K562 (cell line): Measurements from ENCODE around the gene GLDN. TPM values are rescaled to one million over a fixed set of nuclear protein-coding genes. Genes with fewer than 3 reads are reported as not detected.

Source experiments
- ATAC-seq: fragments of 200-7000 bp; cut with Tn5 transposase; 3 replicates; pipeline ENCODE4 v1.9.1; 2020; ENCODE audit warnings: moderate library complexity
- BruUV-seq: library from RNA; stranded (reverse); fragments of 400-500 nt; replicated peaks from 2 replicates; lab custom pipeline; 2021; lab: Mats Ljungman, UMichigan
- CTCF ChIA-PET: fragments of 300-600 bp; formaldehyde crosslinking; extraction: SDS; loops from one replicate; lab custom pipeline; 2021; ENCODE audit warnings: low intra/inter-chr PET ratio; lab: Yijun Ruan, JAX
- POLR2A ChIA-PET: fragments of 300-600, 350-650 bp; sonication (Branson Sonifier 250); formaldehyde crosslinking; extraction: SDS; loops from one replicate; lab custom pipeline; 2021; ENCODE audit warnings: antibody characterized with exemption, inconsistent platforms; lab: Yijun Ruan, JAX
- DNase-seq, 4 experiments: peaks; one replicate each; pipeline versions ENCODE4 v3.0.0 to v3.0.0-alpha.2; 2011 to 2018; ENCODE audit warnings: low spot score in 3 of 4, mixed read lengths in 3 of 4; ENCODE audit errors: extremely low read depth in 1 of 4
- FAIRE-seq: peaks from 2 replicates; lab custom pipeline; 2011; peaks lifted over from hg19 to GRCh38; lab: Jason Lieb, UNC
- H2AFZ ChIP-seq: 2 replicates; pipeline ENCODE4 v1.6.0; 2011; ENCODE audit warnings: low read depth, low read length, control low read depth, inconsistent platforms
- H3K27ac ChIP-seq: fragments of 200-600 bp; 3 replicates; pipeline ENCODE4 v1.8.0; 2011; ENCODE audit warnings: low read depth, mild to moderate bottlenecking, control low read depth, inconsistent platforms, low read length, moderate library complexity, mixed read lengths; ENCODE audit errors: extremely low read depth
- H3K27me3 ChIP-seq, 2 experiments: fragments of 300-600 bp in 1 of 2; 2 replicates in 1 of 2; 3 replicates in 1 of 2; pipeline versions ENCODE4 v1.6.0 to v1.8.0; 2011; ENCODE audit warnings: inconsistent platforms in 2 of 2, low read length in 2 of 2, mild to moderate bottlenecking in 1 of 2, mixed read lengths in 1 of 2, moderate library complexity in 1 of 2; ENCODE audit not compliant: control insufficient read depth in 2 of 2, insufficient read depth in 2 of 2
- H3K36me3 ChIP-seq: fragments of 300-600 bp; 3 replicates; pipeline ENCODE4 v1.8.0; 2011; ENCODE audit warnings: mild to moderate bottlenecking, low read length, inconsistent platforms; ENCODE audit not compliant: control insufficient read depth, insufficient read depth
- H3K4me1 ChIP-seq, 2 experiments: fragments of 200-600 bp in 1 of 2; replicated peaks in 1 of 2; 2 replicates in 1 of 2; 3 replicates in 1 of 2; pipeline versions ENCODE4 v1.5.1 to v1.8.0; 2011; ENCODE audit warnings: inconsistent platforms in 2 of 2, low read length in 2 of 2, mild to moderate bottlenecking in 1 of 2, mixed read lengths in 1 of 2, moderate library complexity in 1 of 2; ENCODE audit not compliant: control insufficient read depth in 2 of 2, insufficient read depth in 2 of 2
- H3K4me2 ChIP-seq: 2 replicates; pipeline ENCODE4 v1.6.1; 2011; ENCODE audit warnings: low read length, control low read depth, inconsistent platforms, mixed read lengths; ENCODE audit not compliant: insufficient read depth
- H3K4me3 ChIP-seq: fragments of 200-600 bp; sonication (generic), shearing (Covaris generic); 2 replicates; pipeline ENCODE4 v1.5.1; 2016; ENCODE audit warnings: control low read depth, inconsistent platforms
- H3K79me2 ChIP-seq: fragments of 200-600 bp; 3 replicates; pipeline ENCODE4 v1.8.0; 2011; ENCODE audit warnings: low read length, inconsistent platforms; ENCODE audit not compliant: control insufficient read depth, insufficient read depth
- H3K9ac ChIP-seq, 2 experiments: 2 replicates each; pipeline versions ENCODE4 v1.6.0 to v1.6.1; 2011; ENCODE audit warnings: low read depth in 2 of 2, low read length in 2 of 2, control low read depth in 1 of 2, inconsistent platforms in 1 of 2, mild to moderate bottlenecking in 1 of 2, mixed read lengths in 1 of 2; ENCODE audit not compliant: insufficient read depth in 1 of 2
- H3K9me1 ChIP-seq: one replicate; pipeline ENCODE4 v1.6.0; 2011; ENCODE audit warnings: inconsistent platforms, mild to moderate bottlenecking, low read length, moderate library complexity; ENCODE audit not compliant: control insufficient read depth, insufficient read depth
- H3K9me3 ChIP-seq: replicated peaks from 2 replicates; pipeline ENCODE4 v1.5.1; 2011; ENCODE audit warnings: low read depth, low read length, inconsistent platforms; ENCODE audit not compliant: control insufficient read depth, insufficient read depth
- H4K20me1 ChIP-seq: replicated peaks from 2 replicates; pipeline ENCODE4 v1.6.1; 2011; ENCODE audit warnings: low read length, inconsistent platforms, mixed read lengths; ENCODE audit not compliant: control insufficient read depth, insufficient read depth
- ATF1 ChIP-seq, 2 experiments: fragments of 450-650 bp in 1 of 2; IDR thresholded peaks; 2 replicates each; pipeline ENCODE4 v1.6.1; 2016; ENCODE audit warnings: missing compliant biosample characterization in 1 of 2, missing genetic modification characterization in 1 of 2
- CC2D1A ChIP-seq: fragments of 450-650 bp; IDR thresholded peaks from 2 replicates; pipeline ENCODE4 v1.6.1; 2017; ENCODE audit warnings: mild to moderate bottlenecking
- CEBPB ChIP-seq: fragments of 450-650 bp; IDR thresholded peaks from 2 replicates; pipeline ENCODE4 v1.6.1; 2016; ENCODE audit warnings: missing genetic modification characterization, missing compliant biosample characterization
- HMG20B ChIP-seq: fragments of 250-450 bp; sonication (Bioruptor Pico); IDR thresholded peaks from 2 replicates; pipeline ENCODE4 v1.5.0; 2021; ENCODE audit warnings: mild to moderate bottlenecking
- KDM2B ChIP-seq: fragments of 250-450 bp; sonication (Bioruptor Pico); IDR thresholded peaks from 2 replicates; pipeline ENCODE4 v1.8.0; 2021; ENCODE audit warnings: mild to moderate bottlenecking, moderate library complexity
- SMAD3 ChIP-seq: fragments of 450-650 bp; formaldehyde crosslinking; conservative IDR thresholded peaks from 2 replicates; pipeline ENCODE4 v1.4.0; 2020; ENCODE audit warnings: mild to moderate bottlenecking
- TCF3 ChIP-seq: sonication (generic); formaldehyde crosslinking; IDR thresholded peaks from 2 replicates; pipeline ENCODE4 v1.4.0; 2020; ENCODE audit warnings: mild to moderate bottlenecking, missing genetic modification reagents
- USF1 ChIP-seq: sonication (generic); formaldehyde crosslinking; IDR thresholded peaks from 2 replicates; pipeline ENCODE4 v1.9.0; 2022; ENCODE audit warnings: mild to moderate bottlenecking, missing genetic modification reagents
- ZNF766 ChIP-seq: fragments of 200-800 bp; sonication (Bioruptor generic); conservative IDR thresholded peaks from 2 replicates; pipeline ENCODE4 v1.6.1; 2016; ENCODE audit warnings: missing genetic modification characterization, missing compliant biosample characterization
- WGBS: fragments of 100-300 bp; shearing (Covaris generic); methylation state at CpG from one replicate; pipeline ENCODE4 v1.1.6; 2016; ENCODE audit warnings: low coverage, mixed read lengths; ENCODE audit not compliant: insufficient coverage; ENCODE audit errors: missing lambda C conversion rate; 5-methylcytosine and 5-hydroxymethylcytosine counted together
- in situ Hi-C: fragments of 300-500 bp; cut with MboI; formaldehyde crosslinking; loops from 4 replicates; pipeline ENCODE4 v1.15.0; 2018; ENCODE audit warnings: inconsistent platforms, mixed read lengths
- intact Hi-C: fragments of 100-400 bp; cut with micrococcal nuclease; formaldehyde crosslinking; loops from 2 replicates; pipeline ENCODE4 v1.14.2; 2022
- polyA plus RNA-seq, 8 experiments: library from polyadenylated mRNA; depleted of rRNA in 4 of 8; stranded (reverse) in 5 of 8; unstranded in 3 of 8; fragments of >200 nt; fragmentation: Nextera tagmentation in 2 of 8; fragmentation: Illumina TruSeq in 1 of 8; extraction: Ambion mirVana in 2 of 8; extraction: Trizol in 1 of 8; gene quantifications; 2 replicates each; pipeline versions ENCODE4 v1.2.1 to v1.2.3, GENCODE V29; 2011 to 2014; ENCODE audit warnings: inconsistent platforms in 1 of 8, missing spikeins in 1 of 8
- total RNA-seq, 7 experiments: library from RNA; depleted of rRNA in 6 of 7; stranded (reverse); fragments of >200 nt in 6 of 7; fragmentation: Illumina TruSeq in 2 of 7; extraction: Trizol in 2 of 7; gene quantifications; 2 replicates each; pipeline versions ENCODE4 v1.2.1 to v1.2.3, GENCODE V29; 2011 to 2021; ENCODE audit warnings: low replicate concordance in 1 of 7

Gene GLDN
- total and polyA plus RNA-seq, 9 of the 15 experiments (the other 6 are each of a cell fraction or from before 2014, with no cell fraction given) = 0.05 to 0.33 (median 0.18) TPM

- H2AFZ ChIP-seq = no peak overlapping the region
- ChIA-PET POLR2A (no interaction called here), CTCF (no interaction called here)
- H3K27me3 ChIP-seq = peaks cover 21 to 22% of the 10 kb centered on the region in 2 experiments; a peak in 4 of 5 replicates
- no peak for DNase-seq
- WGBS = 3% methylated on average over 7 of the region's 7 CpGs
- H3K27ac ChIP-seq = no peak overlapping the region
- H3K9me3 ChIP-seq = no peaks in the 10 kb centered on the region
- H3K9ac ChIP-seq = no peak overlapping the region
- BruUV-seq = no TSS peak
- no peaks in the 10 kb centered on the region for H3K79me2 ChIP-seq
- intact Hi-C loops = no loop called here
- TF ChIP-seq ATF1 (CRISPR knock-in tag; IDR thresholded peaks at IDR 0.05) (no peak), ATF1 (tag; IDR thresholded peaks at IDR 0.05) (no peak), CEBPB (tag) (peak; percentile 70), HMG20B (CRISPR knock-in tag) (no peak)
- TF ChIP-seq, all 486 proteins: peak for 1
- no peaks in the 10 kb centered on the region for H3K4me1 ChIP-seq
- no peak for ATAC-seq
- no peak overlapping the region for H3K4me2 ChIP-seq
- H3K36me3 ChIP-seq = no peaks in the 10 kb centered on the region
- no peak overlapping the region for H3K4me3 ChIP-seq
- H4K20me1 ChIP-seq = no peaks in the 10 kb centered on the region
- in situ Hi-C loops = no loop called here
- no peak for FAIRE-seq
- H3K9me1 ChIP-seq = no peaks in the 10 kb centered on the region
Observed at GRCh38 chr15:51359981-51360380, 18.5 kb downstream of the GLDN start.

DNA sequence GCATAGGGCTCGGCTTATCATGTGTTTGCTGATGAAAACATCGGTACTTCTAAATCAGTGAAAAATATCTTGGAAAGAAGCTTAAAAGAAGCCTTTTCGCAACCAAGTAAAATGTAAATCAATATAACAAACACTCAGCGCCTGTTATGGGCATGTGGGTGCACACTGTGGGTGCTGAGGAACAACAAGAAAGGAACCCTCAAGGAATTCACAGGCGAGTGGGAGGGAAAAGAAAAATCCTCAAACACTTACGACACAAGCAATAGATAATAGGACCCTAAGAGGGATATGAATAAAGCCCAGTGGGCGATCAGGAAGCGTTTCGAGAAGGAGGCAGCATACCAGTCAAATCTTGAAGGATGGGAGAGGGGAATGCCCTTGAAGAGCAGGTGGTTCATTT lies 21.9 kb downstream of the GLDN start:
- BruUV-seq = no TSS peak
- H3K9me3 ChIP-seq = no peaks in the 10 kb centered on the region
- intact Hi-C loops (no loop called here), in situ Hi-C loops (no loop called here)
- H3K4me2 ChIP-seq = no peak overlapping the region
- no peak overlapping the region for H3K27ac ChIP-seq
- ChIA-PET POLR2A (interaction anchor here (0.6 to 1.2 kb wide), 2 partner anchors 17 to 1195 kb away, joined by 3 to 4 read pairs; no protein-coding TSS in a partner anchor), CTCF (no interaction called here)
- H3K4me1 ChIP-seq = no peaks in the 10 kb centered on the region
- ATAC-seq (no peak), FAIRE-seq (no peak), DNase-seq (no peak)
- H3K79me2 ChIP-seq = no peaks in the 10 kb centered on the region
- H3K9me1 ChIP-seq = no peaks in the 10 kb centered on the region
- no peak overlapping the region for H3K9ac ChIP-seq
- 0 out of 2 replicates have a peak, but pooled peaks cover 4% of the 10 kb centered on the region for H4K20me1 ChIP-seq
- no peaks in the 10 kb centered on the region for H3K36me3 ChIP-seq
- TF ChIP-seq ZNF766 (CRISPR knock-in tag) (no peak), SMAD3 (CRISPR knock-in tag) (no peak), CC2D1A (no peak), USF1 (CRISPR knock-in tag) (no peak), KDM2B (CRISPR knock-in tag) (no peak), TCF3 (no peak)
- no peak overlapping the region for H2AFZ ChIP-seq
- peaks cover 22 to 24% of the 10 kb centered on the region in 2 experiments for H3K27me3 ChIP-seq
- 1% methylated on average over 9 of the region's 9 CpGs for WGBS
- no peak overlapping the region for H3K4me3 ChIP-seq
